ENCODE results near the gene KRT86.
"Not testable (repeated sequence)": the region's sequence is repeated elsewhere in the genome, so short reads cannot be mapped to it uniquely, and the experiment has no call there.

KRT86 gene

DNA sequence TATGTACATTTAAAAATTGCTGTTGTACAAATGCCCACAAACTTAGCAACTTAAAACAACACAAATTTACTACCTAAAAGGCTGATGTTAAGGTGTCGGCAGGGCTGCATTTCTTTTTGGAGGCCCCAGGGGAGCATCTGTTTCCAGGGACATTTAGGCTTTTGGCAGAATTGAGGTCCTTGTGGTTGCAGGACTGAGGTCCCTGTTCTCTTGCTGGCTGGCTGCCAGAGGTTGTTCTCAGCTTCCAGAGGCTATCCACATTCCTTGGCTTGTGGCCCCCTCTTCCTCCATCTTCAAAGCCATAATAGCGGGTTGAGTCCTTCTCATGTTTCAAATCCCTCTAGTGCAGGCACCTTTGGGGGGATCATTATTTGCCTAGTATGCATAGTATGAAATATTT is 69.1 kb downstream of the KRT86 start:
- no peaks in the 10 kb centered on the region for H3K36me3 ChIP-seq (ENCODE audit: control insufficient read depth, low read length)
- H3F3A ChIP-seq (ENCODE audit: control insufficient read depth, insufficient read depth) = no peaks in the 10 kb centered on the region
- H3K4me3 ChIP-seq (ENCODE audit: low read length) = no peak overlapping the region
- H3K79me2 ChIP-seq (ENCODE audit: control insufficient read depth, low read length) = no peaks in the 10 kb centered on the region
- no peaks in the 10 kb centered on the region for H3K9me3 ChIP-seq (ENCODE audit: control insufficient read depth, insufficient read depth, low read length)
- H3K27me3 ChIP-seq (ENCODE audit: control insufficient read depth, low read length) = peaks cover 24% of the 10 kb centered on the region
- H4K20me1 ChIP-seq (ENCODE audit: control insufficient read depth, insufficient read depth, low read depth, low read length) = no peaks in the 10 kb centered on the region
- TF ChIP-seq, protein P1, sequence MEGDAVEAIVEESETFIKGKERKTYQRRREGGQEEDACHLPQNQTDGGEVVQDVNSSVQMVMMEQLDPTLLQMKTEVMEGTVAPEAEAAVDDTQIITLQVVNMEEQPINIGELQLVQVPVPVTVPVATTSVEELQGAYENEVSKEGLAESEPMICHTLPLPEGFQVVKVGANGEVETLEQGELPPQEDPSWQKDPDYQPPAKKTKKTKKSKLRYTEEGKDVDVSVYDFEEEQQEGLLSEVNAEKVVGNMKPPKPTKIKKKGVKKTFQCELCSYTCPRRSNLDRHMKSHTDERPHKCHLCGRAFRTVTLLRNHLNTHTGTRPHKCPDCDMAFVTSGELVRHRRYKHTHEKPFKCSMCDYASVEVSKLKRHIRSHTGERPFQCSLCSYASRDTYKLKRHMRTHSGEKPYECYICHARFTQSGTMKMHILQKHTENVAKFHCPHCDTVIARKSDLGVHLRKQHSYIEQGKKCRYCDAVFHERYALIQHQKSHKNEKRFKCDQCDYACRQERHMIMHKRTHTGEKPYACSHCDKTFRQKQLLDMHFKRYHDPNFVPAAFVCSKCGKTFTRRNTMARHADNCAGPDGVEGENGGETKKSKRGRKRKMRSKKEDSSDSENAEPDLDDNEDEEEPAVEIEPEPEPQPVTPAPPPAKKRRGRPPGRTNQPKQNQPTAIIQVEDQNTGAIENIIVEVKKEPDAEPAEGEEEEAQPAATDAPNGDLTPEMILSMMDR (IDR thresholded peaks at IDR 0.05; ENCODE audit: low read depth, low read length, poor library complexity, severe bottlenecking) = no peak
- TF ChIP-seq EZH2phosphoT487 (IDR thresholded peaks at IDR 0.05; ENCODE audit: borderline replicate concordance, low read length) = no peak
- no peaks in the 10 kb centered on the region for H3K4me1 ChIP-seq (ENCODE audit: control insufficient read depth, low read length)
- H3K4me2 ChIP-seq (ENCODE audit: low read length) = no peak overlapping the region
- H3K9me2 ChIP-seq (replicated peaks; ENCODE audit: control insufficient read depth, low read length) = no peaks in the 10 kb centered on the region
- H3K27ac ChIP-seq (ENCODE audit: low read depth, low read length) = no peak overlapping the region

DNA sequence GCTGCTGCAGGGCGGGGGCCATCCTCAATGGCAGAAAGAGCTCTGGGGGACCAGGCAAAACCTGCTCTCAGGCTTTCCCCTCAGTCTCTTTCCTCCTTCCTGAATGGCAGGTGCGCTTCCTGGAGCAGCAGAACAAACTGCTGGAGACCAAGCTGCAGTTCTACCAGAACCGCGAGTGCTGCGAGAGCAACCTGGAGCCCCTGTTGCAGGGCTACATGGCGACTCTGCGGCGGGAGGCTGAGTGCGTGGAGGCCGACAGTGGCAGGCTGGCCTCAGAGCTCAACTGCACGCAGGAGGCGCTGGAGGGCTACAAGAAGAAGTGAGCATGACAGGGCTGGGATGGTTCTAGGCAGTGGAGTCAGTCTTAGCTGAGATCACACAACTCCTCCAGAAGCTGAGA is 69.7 kb downstream of the KRT86 start:
- H3K36me3 ChIP-seq (ENCODE audit: control insufficient read depth, low read length) = no peaks in the 10 kb centered on the region

GRCh38 chr12:52345041-52345440 is 70.6 kb downstream of the KRT86 start:
- H4K20me1 ChIP-seq (ENCODE audit: control insufficient read depth, insufficient read depth, low read depth, low read length); H3K9me2 ChIP-seq (replicated peaks; ENCODE audit: control insufficient read depth, low read length); H3K79me2 ChIP-seq (ENCODE audit: control insufficient read depth, low read length); H3K4me1 ChIP-seq (ENCODE audit: control insufficient read depth, low read length); H3K4me2 ChIP-seq (ENCODE audit: low read length); H3K27ac ChIP-seq (ENCODE audit: low read depth, low read length); H3K36me3 ChIP-seq (ENCODE audit: control insufficient read depth, low read length); H3K9me3 ChIP-seq (ENCODE audit: control insufficient read depth, insufficient read depth, low read length); H3F3A ChIP-seq (ENCODE audit: control insufficient read depth, insufficient read depth); H3K4me3 ChIP-seq (ENCODE audit: low read length): not testable (repeated sequence)
- H3K27me3 ChIP-seq (ENCODE audit: control insufficient read depth, low read length) = peaks cover 23% of the 10 kb centered on the region

More for the DNA sequence above, 69.7 kb downstream of the KRT86 start:
- H3K79me2 ChIP-seq (ENCODE audit: control insufficient read depth, low read length) = no peaks in the 10 kb centered on the region
- no peak overlapping the region for H3K4me2 ChIP-seq (ENCODE audit: low read length)
- no peaks in the 10 kb centered on the region for H3F3A ChIP-seq (ENCODE audit: control insufficient read depth, insufficient read depth)
- H3K9me2 ChIP-seq (replicated peaks; ENCODE audit: control insufficient read depth, low read length) = no peaks in the 10 kb centered on the region
- TF ChIP-seq EZH2phosphoT487 (IDR thresholded peaks at IDR 0.05; ENCODE audit: borderline replicate concordance, low read length) = no peak
- TF ChIP-seq, protein P1 (IDR thresholded peaks at IDR 0.05; ENCODE audit: low read depth, low read length, poor library complexity, severe bottlenecking) = no peak
- H3K27me3 ChIP-seq (ENCODE audit: control insufficient read depth, low read length) = peaks cover 22% of the 10 kb centered on the region
- no peak overlapping the region for H3K27ac ChIP-seq (ENCODE audit: low read depth, low read length)
- H4K20me1 ChIP-seq (ENCODE audit: control insufficient read depth, insufficient read depth, low read depth, low read length) = no peaks in the 10 kb centered on the region
- no peak overlapping the region for H3K4me3 ChIP-seq (ENCODE audit: low read length)
- H3K9me3 ChIP-seq (ENCODE audit: control insufficient read depth, insufficient read depth, low read length) = no peaks in the 10 kb centered on the region
- H3K4me1 ChIP-seq (ENCODE audit: control insufficient read depth, low read length) = no peaks in the 10 kb centered on the region

GRCh38 chr12:52346593-52346992 is 72.1 kb downstream of the KRT86 start:
- TF ChIP-seq EZH2phosphoT487 (IDR thresholded peaks at IDR 0.05; ENCODE audit: borderline replicate concordance, low read length) = no peak
- TF ChIP-seq, protein P1 (IDR thresholded peaks at IDR 0.05; ENCODE audit: low read depth, low read length, poor library complexity, severe bottlenecking) = no peak
- H3K4me2 ChIP-seq (ENCODE audit: low read length) = no peak overlapping the region

More at GRCh38 chr12:52346593-52346992, 72.1 kb downstream of the KRT86 start:
- Histone ChIP-seq H3F3A (ENCODE audit: control insufficient read depth, insufficient read depth) (no peaks in the 10 kb centered on the region), H3K79me2 (ENCODE audit: control insufficient read depth, low read length) (no peaks in the 10 kb centered on the region), H3K36me3 (ENCODE audit: control insufficient read depth, low read length) (no peaks in the 10 kb centered on the region), H3K4me3 (ENCODE audit: low read length) (no peak overlapping the region), H3K4me1 (ENCODE audit: control insufficient read depth, low read length) (no peaks in the 10 kb centered on the region), H3K27me3 (ENCODE audit: control insufficient read depth, low read length) (peaks cover 17% of the 10 kb centered on the region; the same call in 1 of the 2 replicates), H3K9me2 (replicated peaks; ENCODE audit: control insufficient read depth, low read length) (no peaks in the 10 kb centered on the region), H4K20me1 (ENCODE audit: control insufficient read depth, insufficient read depth, low read depth, low read length) (no peaks in the 10 kb centered on the region), H3K27ac (ENCODE audit: low read depth, low read length) (no peak overlapping the region), H3K9me3 (ENCODE audit: control insufficient read depth, insufficient read depth, low read length) (no peaks in the 10 kb centered on the region)
